ENCODE measurements around the gene RBFOX1.

The RBFOX1 gene

DNA sequence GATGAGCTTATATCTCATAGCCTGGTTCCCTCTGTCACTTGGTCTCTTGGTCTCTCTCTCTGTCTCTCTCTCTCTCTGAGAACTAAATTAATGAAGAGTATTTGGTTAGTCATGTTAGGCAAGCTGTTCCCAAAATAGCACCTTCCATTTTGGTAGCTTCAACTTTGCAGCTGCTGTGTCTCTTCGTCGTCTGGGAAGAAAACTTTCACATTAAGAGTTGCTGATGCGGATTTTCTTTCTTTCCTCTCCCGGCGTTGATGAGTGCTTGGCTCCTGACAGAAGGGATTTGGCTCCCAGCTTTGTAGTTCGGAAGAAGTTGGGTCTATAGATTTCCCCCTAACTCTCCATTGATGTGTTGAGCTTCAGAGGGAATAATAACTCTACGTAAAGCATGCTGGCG lies at the start of gene RBFOX1:
Gene RBFOX1 (plus strand): TSS at position 235 of the 400 bp plus-strand sequence.
- no peak for DNase-seq (ENCODE audit: low spot score)

DNA sequence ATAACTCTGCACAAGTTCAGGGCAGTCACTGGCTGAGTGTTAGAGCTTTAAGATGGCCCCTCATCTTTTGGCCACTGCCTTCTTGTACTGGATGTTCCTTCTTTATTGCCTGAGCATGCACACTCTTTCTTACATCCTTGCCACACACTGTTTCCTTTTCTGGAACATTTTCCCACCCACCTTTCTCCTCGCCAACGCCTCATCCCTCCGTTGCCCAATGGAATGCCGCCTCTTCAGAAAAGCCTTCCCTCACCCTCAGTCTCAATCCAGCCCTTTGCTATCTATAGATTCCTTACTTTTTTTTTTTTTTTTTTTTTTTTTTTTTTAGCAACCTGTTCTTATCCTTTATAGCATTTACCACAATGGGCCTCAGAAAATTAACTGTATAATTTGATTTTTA lies 47.9 kb upstream of the RBFOX1 start:
- no peak for DNase-seq (ENCODE audit: low spot score)

DNA sequence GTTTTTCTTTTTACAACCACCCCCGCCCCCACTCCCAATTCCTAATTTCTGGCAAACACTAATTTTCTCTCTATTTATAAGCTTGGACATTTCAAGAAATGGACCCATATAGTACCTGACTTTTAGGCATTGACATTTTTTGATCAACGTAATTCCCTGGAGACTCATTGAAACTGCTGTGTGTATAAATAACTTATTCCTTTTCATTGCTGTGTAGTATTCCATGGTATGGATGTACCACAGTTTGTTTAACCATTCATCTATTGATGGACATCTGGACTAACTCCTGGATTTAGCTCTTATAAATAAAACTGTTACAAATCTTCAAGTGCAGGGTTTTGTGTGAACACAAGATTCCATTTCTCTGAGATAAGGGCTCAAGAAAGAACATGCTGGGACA lies 47.1 kb upstream of the RBFOX1 start:
- DNase-seq (ENCODE audit: low spot score): no peak

DNA sequence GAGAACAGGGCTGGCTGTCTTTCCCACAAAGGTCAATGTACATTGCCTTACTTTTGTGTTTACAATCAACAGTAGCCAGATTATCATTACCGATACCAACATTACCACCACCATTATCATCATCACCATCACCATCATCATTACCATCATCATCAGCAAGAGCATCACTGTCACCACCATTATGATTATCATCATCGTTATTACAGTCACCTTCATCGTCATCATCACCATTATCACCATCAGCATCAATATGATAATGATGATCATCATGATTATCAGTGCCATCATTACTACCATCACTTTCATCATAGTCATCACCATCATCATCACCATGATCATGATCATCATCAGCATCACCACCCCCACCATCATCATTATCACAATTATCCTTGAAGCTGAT lies 43.3 kb upstream of the RBFOX1 start:
- DNase-seq (ENCODE audit: low spot score): no peak

DNA sequence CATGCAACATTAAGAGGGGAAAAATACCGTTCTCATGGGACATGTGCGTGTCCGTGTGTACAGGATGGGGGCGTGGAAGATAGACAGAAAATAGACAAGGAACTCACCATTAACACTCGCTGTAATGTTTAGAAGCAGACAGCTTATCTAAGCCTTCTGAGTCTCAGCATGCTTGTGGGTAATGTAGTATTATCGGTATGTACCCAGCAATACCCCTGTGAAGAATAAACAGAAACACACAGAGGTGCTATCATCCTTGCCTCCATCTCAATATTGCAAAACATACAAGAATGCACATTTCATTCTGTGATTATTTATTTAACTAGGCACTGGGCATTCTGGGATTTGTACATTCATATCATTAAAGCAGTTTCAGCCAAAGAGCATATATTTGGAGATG lies 42.0 kb upstream of the RBFOX1 start:
- no peak for DNase-seq (ENCODE audit: low spot score)

DNA sequence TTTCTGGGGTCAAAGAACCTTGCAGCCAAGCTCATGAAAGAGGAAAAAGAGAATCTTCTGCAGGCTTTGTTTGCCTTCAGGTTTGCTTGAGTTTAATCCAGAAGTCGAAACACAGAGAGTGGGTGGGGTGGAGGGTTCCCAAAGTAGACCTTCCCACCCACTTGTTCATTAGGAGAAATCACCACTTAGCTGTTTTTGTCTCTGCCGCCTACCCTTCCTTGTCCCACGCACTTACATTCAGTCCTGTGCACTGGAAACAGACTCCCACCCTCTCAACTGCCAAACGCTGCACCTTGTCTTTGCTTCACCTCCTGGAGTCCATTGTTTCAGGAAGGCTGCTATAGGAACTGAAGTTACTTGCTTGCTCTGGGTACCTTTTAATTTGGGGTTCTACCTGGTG lies 38.6 kb upstream of the RBFOX1 start:
- DNase-seq (ENCODE audit: low spot score): no peak

DNA sequence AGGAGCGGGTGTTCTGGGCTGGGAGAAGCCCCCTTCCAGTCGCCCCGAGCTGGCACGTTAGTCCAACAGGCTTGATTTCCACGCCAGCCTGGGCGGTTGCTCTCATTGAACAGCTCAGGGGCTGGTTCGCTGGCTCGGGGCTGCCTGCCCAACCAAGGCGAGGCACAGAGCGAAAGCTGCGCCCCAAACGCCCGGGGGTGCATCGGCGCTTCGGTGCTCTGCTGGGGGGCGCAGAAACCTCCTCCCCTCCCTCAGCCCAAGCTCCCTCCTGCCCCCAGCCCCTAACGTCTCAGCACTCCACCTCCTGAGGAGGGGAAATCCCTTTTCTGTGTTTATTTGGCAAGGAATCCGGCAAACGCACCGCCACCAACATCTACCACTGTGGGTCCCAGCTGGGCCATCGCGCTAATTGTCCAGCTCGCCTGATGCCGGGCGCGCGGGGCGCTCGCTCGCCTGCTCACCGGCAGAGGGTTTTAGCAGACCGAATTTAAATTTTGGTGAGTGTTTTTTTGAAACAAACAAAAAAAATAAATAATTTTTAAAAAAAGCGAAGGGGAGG lies 29.5 kb upstream of the RBFOX1 start:
- peak; percentile 48 for DNase-seq (ENCODE audit: low spot score)

DNA sequence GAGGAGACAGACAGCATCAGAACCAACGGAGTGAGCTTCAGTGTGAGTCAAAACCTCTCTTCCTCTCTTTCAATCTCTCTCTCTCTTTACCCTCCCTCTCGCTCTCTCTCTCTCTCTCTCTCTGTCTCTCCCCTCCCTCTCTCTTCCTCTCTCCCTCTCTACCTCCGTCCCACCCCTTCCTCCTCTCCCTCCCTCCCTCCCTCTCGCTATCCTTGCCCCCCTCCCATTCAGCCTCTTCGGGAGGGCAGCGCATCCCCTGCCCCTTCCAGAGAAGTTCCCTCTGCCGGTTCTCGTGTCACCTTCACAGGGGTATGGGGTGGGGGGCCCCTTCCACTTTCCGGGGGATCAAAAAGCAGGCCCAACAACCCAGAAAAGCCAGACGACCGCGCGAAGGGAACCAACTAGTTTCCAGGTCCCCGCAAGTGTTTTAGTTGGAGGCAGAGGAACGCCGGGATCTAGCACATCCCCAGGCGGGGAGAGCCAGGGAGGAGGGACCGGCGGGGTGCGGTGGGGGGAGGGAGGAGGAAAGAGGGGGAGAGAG lies 28.9 kb upstream of the RBFOX1 start:
- peak; percentile 55 for DNase-seq (ENCODE audit: low spot score)

DNA sequence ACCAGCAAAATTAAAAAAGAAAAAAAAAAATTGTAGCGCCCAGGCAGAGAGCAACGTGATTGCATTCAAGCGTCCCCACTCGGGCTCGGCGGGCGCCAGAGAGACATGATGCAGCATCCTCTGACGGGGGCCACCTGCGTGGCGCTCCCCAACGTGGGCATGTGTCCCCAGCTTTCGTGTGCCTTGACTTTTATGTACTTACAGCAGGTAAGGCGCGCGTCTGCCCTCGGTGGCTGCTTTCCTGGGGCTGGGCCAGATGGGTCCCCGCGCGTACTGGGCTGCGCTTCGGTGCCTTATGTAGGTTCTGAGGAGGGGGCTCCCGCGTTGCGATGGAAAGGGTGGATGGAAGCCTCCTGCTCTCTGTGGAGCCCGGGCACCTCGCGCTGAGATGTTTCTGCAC lies 28.4 kb upstream of the RBFOX1 start:
- peak; percentile 43 for DNase-seq (ENCODE audit: low spot score)

DNA sequence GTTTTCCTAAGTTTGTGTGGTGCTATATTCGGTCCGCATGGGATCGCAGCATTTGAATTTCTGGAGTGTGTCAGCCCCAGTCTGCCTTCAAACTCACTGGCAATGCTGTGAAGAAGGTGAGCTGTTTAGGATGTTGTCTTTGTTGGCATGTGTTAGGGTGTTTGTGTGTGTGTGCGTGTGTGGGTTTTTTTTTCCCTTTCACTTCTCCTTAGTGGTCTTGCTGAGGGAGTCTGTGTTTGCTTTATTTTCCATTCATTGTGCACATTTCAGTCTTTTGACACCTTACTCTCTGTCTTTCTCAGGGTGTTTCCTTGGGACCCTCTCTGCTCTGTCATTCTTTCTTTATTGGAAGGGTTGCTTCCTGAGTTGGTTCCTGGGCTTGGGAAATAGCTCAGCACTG lies 27.7 kb upstream of the RBFOX1 start:
- no peak for DNase-seq (ENCODE audit: low spot score)

DNA sequence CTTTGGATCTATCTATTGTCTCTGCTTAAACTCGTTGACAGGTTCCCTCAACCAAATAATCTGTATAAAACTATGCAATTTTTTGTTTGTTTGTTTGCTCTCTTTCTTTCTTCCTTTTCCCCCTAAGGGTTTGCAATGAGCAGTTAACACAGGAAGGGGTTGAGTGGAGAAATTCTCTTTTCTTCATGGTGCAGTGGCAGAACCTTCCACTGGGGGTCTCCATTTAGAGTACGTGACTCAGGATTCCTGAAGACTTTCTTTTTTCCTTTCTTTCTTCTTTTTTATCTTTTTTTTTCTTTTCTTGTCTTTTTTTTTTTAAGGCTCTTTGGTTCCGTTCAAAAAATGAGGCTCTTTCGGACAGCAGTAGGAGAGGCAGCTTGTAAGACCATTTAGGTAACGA lies 19.5 kb upstream of the RBFOX1 start:
- no peak for DNase-seq (ENCODE audit: low spot score)

DNA sequence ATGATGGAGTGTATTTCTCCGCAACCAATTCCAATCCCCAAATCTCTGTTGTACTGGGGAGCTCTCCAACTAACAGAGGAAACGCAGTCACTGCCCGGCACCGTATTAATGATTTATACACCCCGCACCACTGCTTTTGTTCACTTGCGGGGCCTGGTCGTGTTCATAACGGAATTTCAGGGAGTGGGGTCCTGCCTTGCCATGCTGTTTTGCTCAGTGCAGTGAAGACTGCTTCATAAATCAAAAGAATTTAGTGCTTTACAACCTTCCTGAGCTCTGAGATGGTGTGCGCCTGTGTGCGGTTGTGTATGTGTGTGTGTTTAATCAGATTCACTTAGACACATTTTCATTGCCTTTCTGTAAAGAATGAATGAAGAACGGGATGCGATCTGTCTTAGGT lies 18.5 kb upstream of the RBFOX1 start:
- no peak for DNase-seq (ENCODE audit: low spot score)

DNA sequence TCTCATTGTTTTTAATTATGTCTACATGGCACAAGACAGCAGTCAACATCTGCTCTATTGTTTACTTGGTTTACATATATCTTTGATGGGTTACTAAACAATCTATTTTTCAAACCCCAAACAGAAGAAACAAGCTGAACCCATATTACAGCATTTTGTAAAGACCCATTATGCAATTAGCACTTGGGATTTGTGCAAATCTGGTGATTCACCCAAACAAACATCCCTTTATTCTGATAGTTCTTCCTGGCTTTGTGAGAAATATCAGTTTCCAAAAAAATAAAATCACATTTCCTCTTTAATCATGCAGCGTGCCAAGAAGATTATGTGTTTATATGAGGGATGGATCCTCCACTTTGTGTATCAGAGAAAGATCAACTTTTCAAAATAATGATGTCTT lies 16.8 kb upstream of the RBFOX1 start:
- no peak for DNase-seq (ENCODE audit: low spot score)

DNA sequence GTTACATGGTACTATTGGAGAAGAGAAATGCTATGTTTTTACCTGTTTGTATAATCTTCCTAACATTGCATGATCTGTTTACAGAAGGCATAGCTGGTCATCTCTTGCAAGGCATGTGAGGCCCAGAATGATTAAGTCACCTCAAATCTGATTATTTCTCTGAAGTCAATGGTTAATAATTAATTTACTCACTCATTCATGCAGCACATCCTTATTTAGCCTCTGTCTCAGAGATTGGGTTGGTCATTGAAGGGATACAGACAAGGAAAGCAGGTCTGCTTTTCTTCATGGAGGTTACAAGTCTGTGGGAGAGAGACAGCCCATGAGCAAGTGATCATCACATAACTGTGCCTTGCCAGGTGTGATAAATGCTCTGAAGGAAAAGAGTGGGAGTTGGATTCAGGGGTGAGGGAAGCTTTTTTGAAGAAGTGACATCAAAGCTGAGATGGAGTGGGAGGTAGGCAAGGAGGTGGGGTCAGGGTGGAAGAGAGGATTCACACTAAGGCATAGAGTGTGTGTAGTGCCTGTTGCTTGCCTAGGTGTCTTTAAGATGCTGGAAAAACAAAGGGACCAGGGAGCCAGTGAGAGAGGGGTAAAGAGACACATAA lies 16.3 kb upstream of the RBFOX1 start:
- no peak for DNase-seq (ENCODE audit: low spot score)

DNA sequence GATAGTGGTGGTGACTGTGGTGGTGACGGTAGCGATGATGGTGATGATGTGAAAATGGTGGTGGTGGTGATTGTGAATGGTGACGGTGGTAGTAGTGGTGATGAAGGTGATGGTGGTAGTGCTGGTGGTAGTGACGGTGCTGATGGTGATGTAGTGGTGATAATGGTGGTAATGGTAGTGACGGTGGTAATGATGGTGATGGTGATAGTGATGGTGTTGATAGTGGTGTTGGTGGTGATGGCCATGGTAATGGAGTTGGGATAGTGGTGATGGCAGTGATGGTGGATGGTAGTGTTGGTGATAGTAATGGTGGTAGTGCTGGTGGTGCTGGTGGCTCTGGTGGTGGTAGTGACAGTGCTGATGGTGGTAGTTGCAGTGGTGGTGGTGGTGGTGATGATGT lies 14.7 kb upstream of the RBFOX1 start:
- DNase-seq (ENCODE audit: low spot score): no peak

DNA sequence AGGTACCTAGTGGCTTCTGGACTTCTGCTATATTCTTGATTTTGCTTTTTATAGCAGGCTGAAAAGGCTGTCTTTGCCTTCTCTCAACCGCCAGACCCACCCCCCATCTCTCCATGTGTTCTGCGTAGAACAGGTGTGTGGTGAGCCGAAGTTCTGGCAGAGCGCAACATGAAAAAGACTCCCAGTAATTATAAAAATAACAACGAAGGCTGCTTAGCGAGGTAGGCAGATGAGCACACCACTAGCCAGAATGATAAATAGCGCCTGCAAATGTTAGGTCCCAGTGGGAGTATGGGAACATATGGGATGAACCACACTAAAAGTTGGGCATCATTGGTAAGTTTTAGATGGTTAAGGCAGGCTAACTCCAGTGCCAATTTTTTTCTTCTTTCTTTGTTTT lies 14.0 kb upstream of the RBFOX1 start:
- DNase-seq (ENCODE audit: low spot score): no peak

DNA sequence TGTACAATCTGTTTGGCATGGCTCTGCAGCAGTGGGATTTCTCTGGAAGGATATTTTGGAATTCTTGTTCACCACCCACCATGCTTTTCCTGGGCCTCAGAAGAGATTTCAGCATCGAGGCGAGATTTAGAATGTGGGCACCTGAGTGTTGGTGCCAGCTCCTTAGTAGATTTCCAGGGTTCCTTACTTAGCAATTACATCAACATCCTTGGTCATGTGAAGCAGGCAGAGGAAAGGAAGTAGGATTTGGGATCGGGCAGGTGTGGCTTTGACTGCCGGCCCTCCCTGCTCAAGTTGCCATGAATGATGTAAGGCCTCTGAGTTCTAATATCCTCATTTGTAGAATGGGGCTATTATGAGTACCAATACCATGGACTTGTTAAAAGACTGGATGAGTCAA lies 13.1 kb upstream of the RBFOX1 start:
- DNase-seq (ENCODE audit: low spot score): no peak

DNA sequence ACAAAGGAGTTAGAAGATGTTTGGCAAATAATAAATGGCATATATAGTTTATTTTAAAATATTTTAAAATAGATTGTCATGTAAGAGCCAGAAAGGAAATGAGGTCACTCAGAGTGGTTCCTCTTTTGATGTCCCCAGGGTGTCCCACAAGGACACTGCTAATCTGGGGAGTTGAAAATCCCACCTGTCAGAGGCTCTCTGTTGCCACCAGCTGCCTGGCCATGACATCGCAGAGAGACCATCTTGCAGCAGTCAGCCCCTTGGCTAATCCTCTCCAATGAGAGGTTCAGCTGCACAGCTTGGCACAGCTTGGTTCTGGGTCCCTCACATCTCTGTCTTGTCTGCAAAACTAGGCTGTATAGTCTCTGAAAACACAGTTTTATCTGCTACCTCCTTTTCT lies 11.0 kb upstream of the RBFOX1 start:
- DNase-seq (ENCODE audit: low spot score): peak; percentile 76

DNA sequence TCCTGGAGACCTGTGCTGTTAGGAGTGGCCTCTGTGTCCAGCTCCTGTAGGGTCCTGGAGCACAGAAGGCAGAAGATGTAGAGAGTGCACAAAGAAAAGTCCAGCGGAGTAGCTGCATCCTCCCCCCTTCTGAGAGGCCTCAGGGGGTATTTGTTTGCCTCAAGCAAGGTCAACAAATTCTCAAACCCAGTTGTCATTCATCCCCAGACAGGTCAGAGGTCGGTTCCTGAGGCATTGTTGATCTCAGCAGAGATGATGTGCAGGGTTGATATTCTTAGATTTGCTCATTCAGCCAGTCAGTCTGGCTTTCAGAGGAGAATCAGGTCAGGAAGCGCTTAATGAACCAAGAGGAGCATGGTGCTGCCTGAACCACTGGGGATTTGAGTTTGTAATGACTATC lies 8.3 kb upstream of the RBFOX1 start:
- no peak for DNase-seq (ENCODE audit: low spot score)

DNA sequence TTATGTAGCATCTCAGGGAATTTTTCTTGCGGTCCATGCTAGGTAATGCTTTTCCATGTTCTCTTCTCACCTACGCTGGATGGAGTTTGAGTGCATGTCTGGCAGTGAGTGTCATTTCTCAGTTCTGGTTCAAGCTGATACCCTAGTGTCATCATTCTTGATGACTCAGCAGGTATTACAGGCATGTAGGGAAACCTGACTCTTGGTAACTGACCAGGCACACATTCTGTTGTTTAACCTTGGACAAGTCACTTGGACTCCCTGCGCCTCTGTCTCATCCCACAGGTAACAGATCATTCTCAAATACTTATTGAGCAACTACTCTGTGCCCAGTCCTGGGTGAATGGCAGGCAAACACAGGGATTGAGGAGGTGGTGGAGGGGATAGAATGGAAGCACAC lies 6.8 kb upstream of the RBFOX1 start:
- no peak for DNase-seq (ENCODE audit: low spot score)

DNA sequence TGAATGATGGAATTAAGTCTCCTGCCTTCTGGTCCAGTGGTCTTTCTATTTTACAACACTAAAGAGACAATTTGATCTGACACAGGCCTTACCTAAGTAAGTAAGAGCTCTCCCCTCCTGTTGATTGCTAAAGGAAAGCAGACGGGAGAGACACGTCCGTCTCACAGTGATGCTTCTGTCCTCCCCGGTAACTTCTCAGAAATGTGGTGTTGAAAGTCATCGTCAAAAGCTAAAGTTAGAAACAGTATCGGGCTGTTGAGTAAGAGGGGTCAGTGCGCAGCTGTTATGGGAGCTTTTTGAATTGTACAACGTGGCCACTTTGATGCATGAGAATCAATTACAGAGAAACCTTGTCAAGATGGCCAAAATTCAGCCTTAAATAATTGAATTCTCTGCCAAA lies 1.9 kb upstream of the RBFOX1 start:
- no peak for DNase-seq (ENCODE audit: low spot score)

DNA sequence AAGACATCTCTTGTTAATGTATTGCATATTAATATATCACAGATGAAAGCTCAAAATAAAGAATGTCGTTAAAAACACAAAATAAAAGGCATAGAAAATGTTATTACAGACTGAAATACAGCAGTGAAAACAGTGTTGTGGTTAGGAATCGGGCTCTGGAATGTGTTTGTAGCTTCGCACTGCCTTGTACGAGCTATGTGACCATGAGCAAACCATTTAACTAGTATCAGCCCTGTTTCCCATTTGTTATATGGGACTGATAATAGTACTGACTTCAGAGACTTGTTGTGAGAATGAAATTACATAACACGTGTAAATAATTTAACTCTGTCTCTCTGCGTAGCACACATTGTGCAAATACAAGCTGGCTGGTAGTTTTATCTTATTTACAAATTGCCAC lies 648 bp upstream of the RBFOX1 start:
- DNase-seq (ENCODE audit: low spot score): no peak

DNA sequence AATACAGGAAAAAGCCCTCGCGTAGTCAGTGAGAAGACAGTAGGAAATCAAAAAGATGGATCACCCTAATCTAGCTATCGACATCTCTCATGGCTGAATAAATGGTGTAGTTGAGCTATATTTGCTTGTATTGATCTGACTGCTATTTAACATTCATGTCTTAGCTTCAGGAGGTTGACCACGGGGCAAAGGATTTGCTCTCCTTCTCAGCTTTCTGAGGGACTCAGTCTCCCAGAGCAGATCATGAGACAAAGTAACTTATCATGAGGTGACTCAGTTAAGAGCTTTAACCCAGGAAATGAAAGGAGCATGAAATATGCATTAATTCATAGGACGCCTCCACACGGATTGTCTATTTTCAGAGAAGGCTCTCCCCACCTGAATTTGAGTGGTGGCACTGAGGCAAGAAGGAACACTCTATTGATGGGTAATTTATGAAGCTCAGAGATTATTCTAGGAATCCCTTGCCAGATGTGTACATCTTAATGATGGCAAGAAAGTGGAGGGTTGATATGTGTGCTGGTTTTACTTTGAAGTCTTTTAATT lies 608 bp downstream of the RBFOX1 start:
- no peak for DNase-seq (ENCODE audit: low spot score)
